Activated CD4-positive, alpha-beta T cell treated with anti-CD3 and anti-CD28 coated beads, Interleukin-2, amount 10 ng/mL, durations not matched to agents 7 days and 5 days (primary cell): ENCODE results near the gene TP53TG5. TPM values are rescaled to one million over a fixed set of nuclear protein-coding genes. Genes with fewer than 3 reads are reported as not detected.

Experiments
- CTCF ChIA-PET: fragments of 350-600 bp; sonication (Branson Sonifier 250); formaldehyde crosslinking; loops from one replicate; lab custom pipeline; 2021; ENCODE audit warnings: antibody characterized with exemption; lab: Charles Lee
- POLR2A ChIA-PET: fragments of 350-600 bp; sonication (Branson Sonifier 250); formaldehyde crosslinking; loops from one replicate; lab custom pipeline; 2021; ENCODE audit warnings: antibody characterized with exemption; lab: Charles Lee
- DNase-seq: peaks from one replicate; pipeline ENCODE4 v3.0.0-alpha.2; 2020
- H3K27ac Mint-ChIP-seq: one replicate; pipeline ENCODE4 v1.8.0; 2021; ENCODE audit warnings: mild to moderate bottlenecking, moderate library complexity, mixed read lengths
- H3K27me3 Mint-ChIP-seq: one replicate; pipeline ENCODE4 v1.8.0; 2021; ENCODE audit warnings: mixed read lengths
- H3K36me3 Mint-ChIP-seq: one replicate; pipeline ENCODE4 v1.8.0; 2021; ENCODE audit warnings: low read depth, mixed read lengths
- H3K4me1 Mint-ChIP-seq: one replicate; pipeline ENCODE4 v1.8.0; 2021; ENCODE audit warnings: mixed read lengths
- H3K4me3 Mint-ChIP-seq: one replicate; pipeline ENCODE4 v1.8.0; 2021; ENCODE audit warnings: mild to moderate bottlenecking, moderate library complexity, mixed read lengths
- H3K9me3 Mint-ChIP-seq: one replicate; pipeline ENCODE4 v1.8.0; 2021; ENCODE audit warnings: mixed read lengths
- total RNA-seq, 2 experiments: library from RNA; stranded (reverse); gene quantifications; one replicate each; pipeline ENCODE4 v1.2.3, GENCODE V29; 2021

TP53TG5 gene
- total RNA-seq, 2 experiments from 2014 or later, result not detected

DNA sequence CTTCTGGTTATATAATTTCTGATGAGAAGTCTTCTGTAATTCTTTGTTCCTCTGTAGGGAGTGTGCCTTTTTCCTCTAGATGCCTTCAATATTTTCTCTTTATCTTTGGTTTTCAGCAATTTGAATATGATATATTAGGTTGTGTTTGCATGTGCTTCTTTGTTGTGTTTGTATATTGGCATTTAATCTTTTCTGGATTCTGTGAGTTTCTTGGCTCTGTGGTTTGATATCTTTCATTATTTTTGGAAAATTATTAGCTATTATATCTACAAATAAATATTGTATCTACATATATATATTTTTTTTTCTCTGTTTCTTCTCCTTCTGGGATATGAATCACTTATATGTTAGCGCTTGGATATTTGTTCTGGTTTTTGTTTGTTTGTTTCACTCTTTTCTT, 20.9 kb upstream of the TP53TG5 start:
- Mint-ChIP-seq H3K27ac (no peak overlapping the region), H3K4me3 (no peak overlapping the region), H3K4me1 (no peaks in the 10 kb centered on the region), H3K9me3 (peaks cover 29% of the 10 kb centered on the region), H3K27me3 (peaks cover 2% of the 10 kb centered on the region), H3K36me3 (peaks cover 17% of the 10 kb centered on the region)
- ChIA-PET POLR2A (no interaction called here), CTCF (interaction anchor here (1.1 to 1.2 kb wide), 2 partner anchors 26 to 36 kb away, joined by 3 to 5 read pairs; partner anchors contain the start of gene SYS1)
- no peak for DNase-seq

DNA sequence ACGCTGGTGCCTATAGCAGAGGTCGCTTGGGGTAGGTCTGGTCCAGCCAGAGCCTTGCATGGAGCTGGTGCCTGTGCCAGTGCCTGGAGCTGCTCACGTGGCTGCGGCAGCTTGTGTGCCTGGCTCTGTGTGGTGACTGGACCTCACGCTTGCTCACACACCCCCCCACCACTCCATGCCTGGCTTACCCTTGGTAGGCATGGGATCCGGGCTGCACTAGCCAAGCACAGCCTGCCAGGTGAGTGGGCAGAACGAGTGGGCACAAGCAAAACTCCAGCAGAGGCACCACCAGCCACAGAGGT, 16.9 kb upstream of the TP53TG5 start:
- no peaks in the 10 kb centered on the region for H3K27me3 Mint-ChIP-seq
- no peak overlapping the region for H3K27ac Mint-ChIP-seq
- peaks cover 4% of the 10 kb centered on the region for H3K36me3 Mint-ChIP-seq
- ChIA-PET CTCF (interaction anchor here (1.1 to 1.7 kb wide), 3 partner anchors 12 to 42 kb away, joined by 3 to 6 read pairs (median 3); no protein-coding TSS in a partner anchor), POLR2A (no interaction called here)
- H3K4me3 Mint-ChIP-seq, result no peak overlapping the region
- no peaks in the 10 kb centered on the region for H3K4me1 Mint-ChIP-seq
- peaks cover 10% of the 10 kb centered on the region for H3K9me3 Mint-ChIP-seq
- no peak for DNase-seq

DNA sequence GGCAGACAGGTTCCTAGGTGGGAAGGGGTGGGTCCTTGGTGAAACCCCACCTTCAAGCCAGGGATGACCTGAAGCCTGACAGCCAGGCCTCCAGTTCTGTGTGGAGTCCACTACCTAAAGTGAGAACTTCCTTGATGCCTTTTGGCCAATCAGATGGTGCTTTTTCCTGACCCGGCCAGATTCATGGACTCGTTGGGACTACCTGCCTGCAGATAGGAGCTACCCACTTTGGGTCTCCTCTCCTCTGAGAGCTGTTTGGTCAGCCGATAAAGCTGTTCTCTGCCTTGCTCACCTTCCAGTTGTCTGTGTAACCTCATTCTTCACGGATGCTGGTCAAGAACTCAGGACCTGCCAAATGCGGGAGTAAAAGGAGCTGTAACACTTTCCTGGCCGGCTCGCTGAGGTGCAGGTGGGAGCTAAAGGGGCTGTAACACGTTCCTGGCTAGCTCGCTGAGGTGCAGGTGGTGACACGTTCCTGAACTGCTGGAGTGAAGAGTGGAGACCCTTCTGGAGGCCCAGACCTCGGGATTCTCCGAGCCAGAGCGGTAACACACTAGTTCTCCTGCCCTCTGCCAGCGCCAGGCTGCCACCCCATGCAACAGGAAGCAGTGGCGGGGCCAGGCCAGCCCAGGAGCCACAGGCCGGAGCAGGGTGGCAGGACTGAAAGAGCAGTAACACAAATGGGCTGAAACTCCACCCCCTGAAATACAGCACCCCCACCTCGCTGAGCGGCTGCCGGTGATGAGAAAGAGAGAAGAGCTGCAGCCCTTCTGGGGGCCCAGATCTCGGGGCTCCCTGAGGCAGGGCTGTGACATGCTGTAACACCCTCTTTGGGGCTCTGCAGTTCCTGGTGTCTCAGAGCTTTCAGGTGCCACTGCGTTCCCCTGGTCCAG, 16.3 kb upstream of the TP53TG5 start:
- DNase-seq, result no peak
- ChIA-PET CTCF (interaction anchor here (0.7 to 2.6 kb wide), 5 partner anchors 13 to 43 kb away, joined by 3 to 11 read pairs (median 3); no protein-coding TSS in a partner anchor), POLR2A (no interaction called here)
- Mint-ChIP-seq H3K4me3 (no peak overlapping the region), H3K27me3 (no peaks in the 10 kb centered on the region), H3K9me3 (peaks cover 5% of the 10 kb centered on the region), H3K4me1 (no peaks in the 10 kb centered on the region), H3K27ac (no peak overlapping the region), H3K36me3 (no peaks in the 10 kb centered on the region)

DNA sequence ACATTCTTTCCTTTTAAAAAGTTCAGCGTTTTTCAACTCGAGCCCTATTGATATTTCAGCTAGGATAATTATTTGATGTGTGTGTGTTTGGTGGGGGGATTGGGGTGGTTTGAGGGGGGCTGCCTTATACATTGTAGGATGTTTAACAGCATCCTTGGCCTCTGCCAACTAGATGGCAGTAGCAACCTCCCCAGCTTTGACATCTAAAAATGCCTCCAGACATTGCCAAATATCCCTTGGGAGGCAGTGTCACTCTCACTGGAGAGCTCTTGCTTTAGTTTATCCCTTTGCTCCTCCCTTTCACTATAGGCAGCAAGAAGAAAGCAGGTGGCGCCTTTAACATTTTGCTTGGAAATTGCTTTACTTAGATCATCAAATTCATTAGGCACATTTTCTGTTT, 14.6 kb upstream of the TP53TG5 start:
- Mint-ChIP-seq H3K27me3 (no peaks in the 10 kb centered on the region), H3K27ac (no peak overlapping the region), H3K9me3 (peaks cover 3% of the 10 kb centered on the region), H3K4me3 (no peak overlapping the region), H3K36me3 (peaks cover 3% of the 10 kb centered on the region), H3K4me1 (no peaks in the 10 kb centered on the region)
- ChIA-PET POLR2A (no interaction called here), CTCF (interaction anchor here (0.7 to 2.6 kb wide), 3 partner anchors 19 to 618 kb away, joined by 3 to 11 read pairs (median 4); no protein-coding TSS in a partner anchor)
- DNase-seq, result no peak

DNA sequence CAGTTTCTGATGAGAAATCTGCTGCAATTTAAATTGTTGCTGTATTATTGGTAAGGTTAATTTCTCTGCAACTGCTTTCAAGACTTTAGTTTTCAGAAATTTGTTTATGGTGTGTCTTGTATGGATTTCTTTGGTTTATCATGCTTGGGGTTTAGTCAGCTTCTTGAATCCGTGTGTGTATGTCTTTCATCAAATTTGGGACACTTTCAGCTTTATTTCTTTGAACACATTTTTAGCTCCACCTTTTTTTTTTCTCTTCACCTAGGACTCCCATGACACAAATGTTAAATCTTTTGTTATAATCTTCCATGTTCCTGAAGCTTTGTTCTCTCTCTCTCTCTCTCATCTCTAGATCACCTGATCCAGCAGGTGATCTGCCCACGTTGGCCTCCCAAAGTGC, 13.4 kb upstream of the TP53TG5 start:
- Mint-ChIP-seq H3K9me3 (peaks cover 7% of the 10 kb centered on the region), H3K4me3 (no peak overlapping the region), H3K36me3 (peaks cover 5% of the 10 kb centered on the region), H3K4me1 (no peaks in the 10 kb centered on the region), H3K27me3 (no peaks in the 10 kb centered on the region), H3K27ac (no peak overlapping the region)
- no peak for DNase-seq
- ChIA-PET POLR2A (no interaction called here), CTCF (interaction anchor here (0.6 to 1.6 kb wide), 3 partner anchors 15 to 29 kb away, joined by 3 to 4 read pairs (median 3); partner anchors contain the start of gene SYS1)

DNA sequence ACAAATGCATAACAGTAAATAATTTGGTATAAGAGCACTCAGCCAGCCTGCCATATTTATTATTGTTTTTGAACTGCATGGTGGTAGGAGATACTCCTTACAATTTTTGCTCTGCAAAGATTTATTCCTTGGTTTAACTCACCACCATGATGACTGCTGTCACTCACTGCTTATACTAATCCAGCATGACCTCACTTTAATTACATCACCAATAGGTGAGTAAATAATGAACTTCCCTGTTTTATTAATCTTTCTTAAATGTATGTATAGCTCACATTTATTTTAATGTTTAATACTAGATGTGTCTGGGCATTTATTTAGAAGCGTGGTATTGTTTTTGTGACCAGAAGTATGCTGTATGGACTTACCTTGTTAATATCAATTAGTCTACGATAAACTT, 12.8 kb upstream of the TP53TG5 start:
- H3K4me3 Mint-ChIP-seq, result no peak overlapping the region
- H3K4me1 Mint-ChIP-seq, result no peaks in the 10 kb centered on the region
- H3K36me3 Mint-ChIP-seq, result peaks cover 5% of the 10 kb centered on the region
- no peak for DNase-seq
- H3K27me3 Mint-ChIP-seq, result no peaks in the 10 kb centered on the region
- H3K9me3 Mint-ChIP-seq, result peaks cover 7% of the 10 kb centered on the region
- CTCF ChIA-PET, result interaction anchor here (1.6 kb wide), 1 partner anchor 17 kb away, joined by 4 read pairs; no protein-coding TSS in a partner anchor
- POLR2A ChIA-PET, result no interaction called here
- no peak overlapping the region for H3K27ac Mint-ChIP-seq

DNA sequence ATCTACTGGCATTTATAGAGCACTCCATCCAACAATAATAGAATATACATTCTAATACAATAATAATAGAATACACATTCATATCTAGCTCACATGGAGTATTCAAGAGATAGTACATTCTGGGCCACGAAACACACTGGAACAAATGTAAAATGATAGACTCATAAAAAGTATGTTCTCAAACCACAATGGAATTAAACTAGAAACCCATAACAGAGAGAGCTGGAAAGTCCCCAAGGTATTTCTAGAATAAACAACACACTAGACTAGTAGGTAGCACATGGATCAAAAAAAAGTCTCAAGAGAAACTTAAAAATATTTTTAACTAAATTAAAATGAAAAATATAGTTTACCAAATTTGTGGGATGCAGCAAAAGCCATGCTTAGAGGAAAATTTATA, 9.1 kb upstream of the TP53TG5 start:
- no peaks in the 10 kb centered on the region for H3K4me1 Mint-ChIP-seq
- no peak overlapping the region for H3K27ac Mint-ChIP-seq
- POLR2A ChIA-PET, result no interaction called here
- no peaks in the 10 kb centered on the region for H3K27me3 Mint-ChIP-seq
- H3K9me3 Mint-ChIP-seq, result peaks cover 7% of the 10 kb centered on the region
- H3K36me3 Mint-ChIP-seq, result peaks cover 5% of the 10 kb centered on the region
- CTCF ChIA-PET, result interaction anchor here (0.6 to 2.6 kb wide), 3 partner anchors 12 to 25 kb away, joined by 3 to 17 read pairs (median 4); no protein-coding TSS in a partner anchor
- no peak overlapping the region for H3K4me3 Mint-ChIP-seq
- DNase-seq, result no peak

DNA sequence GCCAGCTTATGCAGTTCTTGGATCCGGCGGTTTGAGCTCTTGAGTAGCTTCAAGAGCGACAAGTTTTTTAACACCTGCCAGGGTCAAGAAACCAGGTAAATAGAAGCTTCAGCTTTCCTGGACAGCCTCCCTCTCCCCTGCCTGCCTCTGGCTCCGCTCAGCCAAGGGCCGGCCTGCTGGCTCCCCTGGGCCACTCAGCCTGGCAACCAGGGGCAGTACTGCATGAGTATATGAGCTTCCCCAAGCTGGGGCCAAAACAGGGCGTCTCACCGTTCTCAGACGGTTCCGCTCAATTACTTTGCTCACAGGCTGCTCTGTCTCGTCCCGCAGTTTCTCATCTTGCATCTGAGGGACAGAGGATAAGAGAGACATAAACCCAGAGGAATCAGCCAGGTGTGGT, 856 bp downstream of the TP53TG5 start:
- no peak overlapping the region for H3K4me3 Mint-ChIP-seq
- H3K36me3 Mint-ChIP-seq, result peaks cover 7% of the 10 kb centered on the region
- H3K27me3 Mint-ChIP-seq, result no peaks in the 10 kb centered on the region
- ChIA-PET CTCF (interaction anchor here (0.9 to 7.4 kb wide), 4 partner anchors 9 to 59 kb away, joined by 3 to 76 read pairs (median 4); partner anchors contain the start of gene SYS1), POLR2A (no interaction called here)
- no peak for DNase-seq
- H3K27ac Mint-ChIP-seq, result no peak overlapping the region
- H3K4me1 Mint-ChIP-seq, result peaks cover 22% of the 10 kb centered on the region
- H3K9me3 Mint-ChIP-seq, result no peaks in the 10 kb centered on the region

DNA sequence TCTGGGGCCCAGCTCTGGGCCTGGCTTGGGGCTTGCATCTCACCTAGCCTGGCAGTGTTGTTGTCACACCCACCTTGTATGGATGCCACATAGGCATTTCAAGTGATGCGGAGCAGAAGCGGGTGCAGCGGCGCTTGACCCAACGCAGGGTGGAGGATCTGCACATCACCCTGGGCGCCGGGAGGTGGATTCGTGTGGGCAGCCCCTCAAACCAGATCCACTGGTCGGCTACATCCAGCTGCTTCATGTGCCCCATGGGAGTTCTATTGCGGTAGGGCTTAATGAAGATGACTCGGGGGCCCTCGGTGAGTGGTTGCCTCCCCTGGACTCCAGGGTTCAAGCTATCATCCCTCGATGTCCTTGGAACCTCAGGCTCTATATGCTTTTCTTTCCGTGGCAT, 3.2 kb downstream of the TP53TG5 start:
- Mint-ChIP-seq H3K4me3 (no peak overlapping the region), H3K27me3 (no peaks in the 10 kb centered on the region), H3K9me3 (no peaks in the 10 kb centered on the region), H3K36me3 (peaks cover 4% of the 10 kb centered on the region), H3K4me1 (peaks cover 31% of the 10 kb centered on the region), H3K27ac (no peak overlapping the region)
- POLR2A ChIA-PET, result no interaction called here
- no peak for DNase-seq
- CTCF ChIA-PET, result interaction anchor here (1.0 to 7.4 kb wide), 7 partner anchors 11 to 396 kb away, joined by 3 to 76 read pairs (median 8); partner anchors contain the start of gene SYS1

DNA sequence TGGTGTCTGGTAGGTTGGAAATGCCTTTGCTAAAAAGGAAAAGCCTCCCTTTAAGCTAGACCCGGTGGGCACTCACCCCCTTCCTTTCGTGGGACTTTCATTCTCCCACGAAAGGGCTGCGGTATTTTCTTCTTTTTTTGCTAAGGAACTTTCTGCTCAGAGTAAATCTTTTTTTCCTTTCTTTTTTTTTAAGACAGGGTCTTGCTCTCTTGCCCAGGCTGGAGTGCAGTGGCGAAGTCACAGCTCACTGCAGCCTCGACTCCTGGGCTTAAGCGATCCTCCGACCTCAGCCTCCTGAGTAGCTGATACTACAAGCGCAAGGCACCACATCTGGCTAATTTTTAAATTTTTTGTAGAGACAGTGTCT, 4.0 kb downstream of the TP53TG5 start:
- DNase-seq, result no peak
- H3K9me3 Mint-ChIP-seq, result no peaks in the 10 kb centered on the region
- H3K4me1 Mint-ChIP-seq, result peaks cover 34% of the 10 kb centered on the region
- ChIA-PET POLR2A (interaction anchor here (1.4 to 2.2 kb wide), 2 partner anchors 11 to 63 kb away, joined by 7 to 10 read pairs; partner anchors contain the start of gene SYS1), CTCF (interaction anchor here (0.6 to 7.4 kb wide), 38 partner anchors 8 to 417 kb away, joined by 3 to 76 read pairs (median 6); partner anchors contain the start of genes DBNDD2, PIGT, SDC4 and SYS1)
- peak overlapping the region; percentile 68 for H3K4me3 Mint-ChIP-seq
- peak overlapping the region; percentile 89 for H3K27ac Mint-ChIP-seq
- H3K27me3 Mint-ChIP-seq, result no peaks in the 10 kb centered on the region
- H3K36me3 Mint-ChIP-seq, result peaks cover 4% of the 10 kb centered on the region

DNA sequence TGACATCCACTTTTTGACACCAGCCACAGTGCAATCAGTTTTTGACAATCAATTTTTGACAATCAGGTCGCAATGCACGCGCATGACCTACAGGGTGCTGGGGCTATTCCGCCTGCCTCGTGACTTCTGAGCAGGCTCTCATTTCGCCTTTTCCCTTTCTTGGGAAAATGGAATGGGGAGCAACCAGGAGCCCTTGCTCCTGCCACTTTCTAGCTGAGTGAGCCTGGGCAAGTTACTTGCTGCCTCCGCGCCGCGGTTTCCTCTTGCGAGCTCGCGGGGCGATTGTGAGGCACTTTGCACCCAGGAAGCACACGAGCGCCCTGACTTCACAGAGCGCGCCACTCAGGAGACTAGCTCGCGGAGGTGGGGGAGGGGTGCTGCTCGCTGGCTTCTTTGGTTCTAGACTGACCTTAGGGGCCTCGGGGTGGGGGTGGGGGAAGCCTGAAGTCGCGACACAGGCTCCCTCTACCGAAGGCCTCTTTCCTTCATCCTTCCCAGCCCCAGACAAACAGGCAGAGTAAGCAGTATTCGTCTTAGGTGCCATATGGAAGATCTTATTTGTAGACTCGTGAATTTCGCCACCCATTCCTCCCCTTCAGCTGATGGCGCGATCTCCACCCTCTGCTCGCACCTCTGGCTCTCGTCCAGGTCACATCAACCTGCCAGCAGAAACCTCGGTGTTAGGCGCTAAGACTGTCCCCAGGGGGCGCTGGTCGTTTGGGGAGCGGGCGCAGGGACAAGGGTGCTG, 4.6 kb downstream of the TP53TG5 start:
- Mint-ChIP-seq H3K27ac (peak overlapping the region; percentile 89), H3K4me3 (peak overlapping the region; percentile 68), H3K36me3 (peaks cover 6% of the 10 kb centered on the region), H3K9me3 (no peaks in the 10 kb centered on the region), H3K4me1 (peaks cover 39% of the 10 kb centered on the region), H3K27me3 (no peaks in the 10 kb centered on the region)
- ChIA-PET CTCF (interaction anchor here (0.6 to 7.4 kb wide), 40 partner anchors 9 to 417 kb away, joined by 3 to 76 read pairs (median 5); partner anchors contain the start of genes DBNDD2, PIGT, SDC4 and SYS1), POLR2A (interaction anchor here (1.4 to 2.2 kb wide), 2 partner anchors 10 to 64 kb away, joined by 7 to 10 read pairs; partner anchors contain the start of gene SYS1)
- DNase-seq, result peak; percentile 90
